HPDE6-E6E7 (cell line): ENCODE results near the gene ZNF609.
"Not testable (repeated sequence)": the region's sequence is repeated elsewhere in the genome, so short reads cannot be mapped to it uniquely, and the experiment has no call there.

ENCODE experiments used
- DNase-seq: peaks from one replicate; pipeline ENCODE4 v3.0.0; 2011; ENCODE audit warnings: missing footprints; ENCODE audit errors: extremely low spot score

Gene ZNF609

DNA sequence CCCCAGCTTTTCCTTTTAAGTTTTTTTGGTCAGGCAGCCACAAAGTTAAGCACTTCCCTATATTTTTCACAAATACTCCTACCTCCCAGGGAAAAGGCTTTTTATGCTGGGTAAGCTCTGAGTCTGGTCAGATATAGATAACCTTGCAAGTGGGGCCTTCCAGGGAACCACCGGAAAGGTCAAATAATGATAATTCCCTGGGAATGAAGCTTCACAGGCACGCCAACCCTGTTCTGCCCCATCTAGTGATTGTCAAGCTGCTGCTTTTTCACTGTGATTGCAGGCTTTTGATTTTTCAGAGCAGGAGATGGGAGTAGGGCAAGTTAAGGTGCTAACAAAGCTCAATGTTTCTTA is 121.0 kb downstream of the ZNF609 start:
- DNase-seq, result no peak

DNA sequence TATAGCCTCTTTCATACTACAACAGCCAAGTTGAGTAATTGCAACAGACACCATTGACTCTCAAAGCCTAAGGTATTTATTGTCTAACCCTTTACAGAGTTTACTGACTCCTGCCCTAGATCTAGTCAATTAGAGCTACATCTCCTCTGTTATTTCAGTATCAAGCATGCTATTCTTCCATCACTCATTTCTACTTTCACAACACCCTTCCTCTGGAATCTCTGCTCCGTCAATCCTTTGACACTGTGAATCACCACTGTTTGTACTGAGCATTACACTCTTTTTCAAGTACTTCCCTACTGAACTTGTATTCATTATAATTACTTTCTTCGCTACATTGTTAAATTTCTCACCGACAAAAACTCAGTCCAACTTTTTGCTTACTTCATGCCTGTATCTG is 121.8 kb downstream of the ZNF609 start:
- no peak for DNase-seq

GRCh38 chr15:64583519-64583918 is 123.1 kb downstream of the ZNF609 start:
- no peak for DNase-seq

GRCh38 chr15:64583983-64584382 is 123.6 kb downstream of the ZNF609 start:
- DNase-seq, result no peak

- DNase-seq, result no peak
Measured at GRCh38 chr15:64586259-64586870, 126.0 kb downstream of the ZNF609 start.

DNA sequence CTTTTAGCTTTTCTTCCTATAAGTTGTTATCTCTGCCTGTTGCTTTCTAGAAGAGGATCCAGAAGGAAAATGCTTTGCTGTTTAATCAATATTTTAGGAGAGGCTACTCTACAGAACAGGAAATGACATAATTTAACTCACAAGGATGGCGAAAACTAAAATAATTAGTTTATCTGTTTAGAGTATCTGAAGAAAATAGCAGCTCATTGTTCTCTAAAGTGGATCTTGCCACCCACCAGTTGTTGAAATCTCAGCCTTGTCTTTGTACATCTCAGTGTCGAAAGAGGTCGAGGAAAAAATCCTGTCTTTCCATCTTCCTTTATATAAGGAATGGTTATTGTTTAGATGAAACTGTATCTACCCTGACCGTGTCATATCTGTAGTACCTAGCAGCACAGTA is 126.6 kb downstream of the ZNF609 start:
- no peak for DNase-seq

DNA sequence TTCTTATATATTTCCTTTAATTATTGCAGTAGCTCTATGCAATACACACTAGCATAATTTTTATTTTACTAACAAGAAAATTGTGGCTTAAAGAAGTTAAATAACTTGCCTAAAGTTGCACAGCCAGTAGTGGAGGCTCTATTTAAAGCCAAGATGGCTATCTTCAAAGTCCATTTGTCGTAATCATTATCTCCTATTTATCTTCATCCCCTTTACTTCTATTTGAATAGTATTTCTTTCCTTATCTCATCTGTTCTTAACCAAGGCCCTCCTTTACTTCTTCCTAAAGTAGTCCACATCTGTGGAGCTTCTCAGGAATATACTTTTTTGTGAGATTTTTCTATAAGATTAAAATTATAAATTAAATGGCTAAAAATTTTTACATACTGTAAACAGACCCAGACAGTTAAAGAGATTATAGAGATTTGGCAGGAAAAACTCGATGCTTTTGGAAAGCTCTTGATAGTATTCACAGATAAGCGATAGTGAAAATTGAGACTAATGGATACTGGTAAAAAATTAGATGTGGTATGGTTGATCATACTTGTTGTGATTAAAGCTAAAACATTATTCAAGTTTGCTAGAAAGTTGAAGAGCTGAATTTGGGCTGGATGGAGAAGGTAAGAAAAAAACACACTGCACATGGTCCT is 129.2 kb downstream of the ZNF609 start:
- no peak for DNase-seq

GRCh38 chr15:64592845-64593244 is 132.5 kb downstream of the ZNF609 start:
- DNase-seq, result not testable (repeated sequence)

DNA sequence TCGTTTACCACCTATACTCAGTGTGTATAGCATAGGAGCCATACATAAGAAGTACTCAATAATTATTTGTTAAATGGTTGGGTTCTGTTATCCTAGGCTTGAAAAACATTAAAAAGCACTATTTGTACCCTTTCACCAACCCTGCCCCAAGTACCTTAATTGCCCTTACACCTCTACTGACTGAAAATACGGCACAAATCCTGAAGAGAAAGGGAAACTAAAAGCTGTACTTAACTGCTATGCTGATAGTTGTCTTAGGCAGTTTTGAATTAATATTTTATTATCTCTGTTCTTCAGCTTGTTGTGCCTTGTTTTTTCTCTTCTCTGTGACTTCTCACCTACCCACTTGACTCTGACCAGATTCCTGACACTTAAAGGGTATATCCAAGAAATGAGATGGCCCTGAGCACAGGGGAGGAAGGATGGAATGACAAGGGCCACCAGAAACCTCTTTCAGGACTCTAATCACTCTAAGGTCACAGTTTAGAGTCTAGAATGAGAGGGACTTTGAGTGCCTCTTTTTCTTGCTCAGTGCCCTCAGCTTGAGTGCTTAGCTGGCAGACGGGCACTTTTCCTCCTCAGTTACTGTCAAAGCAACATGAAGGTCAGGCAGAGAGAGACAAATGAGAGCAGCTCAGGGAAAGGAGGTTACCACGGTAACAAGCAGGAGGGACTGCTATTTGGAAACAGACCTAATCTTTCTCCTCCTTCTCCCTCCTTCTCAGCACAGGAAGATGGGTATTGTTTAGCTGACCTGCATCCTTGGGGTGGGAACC is 136.5 kb downstream of the ZNF609 start:
- DNase-seq, result no peak

- no peak for DNase-seq
Measured at GRCh38 chr15:64597477-64597822, 137.1 kb downstream of the ZNF609 start.

DNA sequence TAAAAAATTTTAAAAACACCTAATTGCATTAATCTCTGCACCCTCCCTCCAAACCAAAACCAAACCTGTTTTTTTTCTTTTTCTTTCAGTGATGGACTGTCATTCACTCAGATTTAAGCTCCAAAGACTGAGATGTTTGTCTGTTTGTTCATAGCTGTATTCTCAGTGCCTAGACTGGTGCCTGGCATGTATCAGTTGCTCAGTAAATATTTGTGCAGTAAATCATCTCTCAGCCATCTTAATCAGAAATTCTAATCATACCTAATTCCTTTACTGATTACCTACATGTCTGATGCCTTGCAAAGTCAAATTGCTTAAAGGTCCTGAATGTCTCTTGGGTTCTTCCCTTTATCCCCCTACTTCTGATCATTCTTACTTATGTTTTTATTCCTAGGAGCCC is 138.8 kb downstream of the ZNF609 start:
- DNase-seq, result no peak

- no peak for DNase-seq
Measured at GRCh38 chr15:64599716-64600115, 139.3 kb downstream of the ZNF609 start.

DNA sequence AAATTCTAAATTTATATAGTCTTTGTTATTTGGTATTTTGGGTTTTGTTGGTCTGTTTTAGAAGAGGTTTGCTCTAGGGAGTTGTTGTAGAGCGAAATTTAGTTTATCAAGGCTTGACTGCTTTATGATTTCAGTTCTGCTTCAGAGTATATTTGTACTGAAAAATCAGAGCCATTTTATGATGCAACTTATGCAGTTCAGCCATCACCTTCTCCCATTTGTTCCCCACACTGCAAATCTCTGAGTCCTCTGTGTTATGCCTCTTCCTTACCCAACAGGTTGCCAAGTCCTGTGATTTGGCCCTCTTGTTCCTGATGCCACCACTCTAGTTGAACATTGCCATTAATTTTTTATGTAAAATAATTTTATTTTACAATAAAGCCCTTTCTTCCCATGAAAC is 140.4 kb downstream of the ZNF609 start:
- no peak for DNase-seq

- DNase-seq, result no peak
Measured at GRCh38 chr15:64604319-64604718, 143.9 kb downstream of the ZNF609 start.

- not testable (repeated sequence) for DNase-seq
Measured at GRCh38 chr15:64607416-64607815, 147.0 kb downstream of the ZNF609 start.

- no peak for DNase-seq
Measured at GRCh38 chr15:64610257-64610919, 150.0 kb downstream of the ZNF609 start.

DNA sequence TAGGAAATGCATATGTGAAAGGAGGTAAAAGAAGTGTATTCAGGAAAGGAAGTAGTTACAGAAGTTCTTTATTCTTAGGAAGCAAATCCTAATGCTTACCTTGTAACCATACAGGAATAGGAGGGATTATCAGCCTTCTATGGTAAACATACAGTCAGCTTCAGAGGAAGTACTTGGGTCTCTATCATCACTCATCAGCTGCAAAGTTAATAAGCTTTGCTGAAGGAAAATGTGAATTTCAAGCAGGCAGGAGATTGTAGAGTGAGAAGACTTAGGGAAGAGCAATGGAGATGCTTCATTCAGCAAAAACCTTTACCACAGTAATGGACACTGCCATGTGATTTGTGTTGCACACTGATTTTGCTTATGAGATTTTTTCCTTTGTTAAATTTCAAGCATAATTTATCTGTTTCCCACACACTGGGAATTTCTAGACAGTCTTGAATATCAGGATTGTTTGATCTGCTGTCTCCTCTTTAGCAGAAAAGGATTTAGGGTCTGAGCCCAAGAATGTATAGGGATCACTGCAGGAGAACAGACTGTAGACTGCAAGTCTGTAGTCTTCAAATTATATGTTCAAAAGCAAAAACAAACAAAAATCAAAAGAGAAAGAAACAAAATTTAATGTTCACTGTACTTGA is 150.8 kb downstream of the ZNF609 start:
- no peak for DNase-seq

DNA sequence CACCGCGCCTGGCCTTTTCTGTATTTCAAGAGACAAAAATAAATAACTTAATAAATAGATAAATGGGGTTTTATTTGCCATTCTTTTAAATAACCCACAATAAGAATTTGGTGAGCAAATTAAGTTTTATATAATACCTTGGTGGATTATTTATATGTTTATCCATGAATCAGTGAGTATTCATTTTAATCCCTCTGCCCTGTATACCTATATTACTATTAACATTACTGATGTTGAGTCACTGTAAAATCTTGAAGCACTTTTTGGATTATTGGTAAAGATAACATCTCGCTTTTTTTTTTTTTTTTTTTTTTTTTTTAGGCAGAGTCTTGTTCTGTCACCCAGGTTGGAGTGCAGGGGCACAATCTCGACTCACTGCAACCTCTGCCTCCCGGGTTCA is 154.1 kb downstream of the ZNF609 start:
- DNase-seq, result no peak

- no peak for DNase-seq
Measured at GRCh38 chr15:64617727-64618126, 157.3 kb downstream of the ZNF609 start.

DNA sequence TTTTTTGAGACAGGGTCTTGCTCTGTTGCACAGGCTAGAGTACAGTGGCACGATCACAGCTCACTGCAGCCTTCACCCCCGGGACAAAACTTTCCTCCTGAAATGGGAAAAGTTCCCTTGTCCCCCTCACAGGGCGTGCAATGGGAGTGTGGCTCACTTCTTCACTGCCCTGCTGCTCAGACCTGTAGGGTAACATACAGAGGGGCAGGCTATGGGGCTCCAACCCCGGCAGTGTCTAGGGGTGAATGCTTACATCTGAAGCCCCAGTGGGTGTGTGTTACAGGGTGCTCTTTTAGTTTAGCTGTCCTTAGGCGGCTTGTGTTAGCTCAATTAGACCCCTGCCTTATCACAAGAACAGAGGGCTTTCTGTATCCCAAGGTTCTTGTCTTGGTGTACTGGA is 157.8 kb downstream of the ZNF609 start:
- DNase-seq, result no peak

DNA sequence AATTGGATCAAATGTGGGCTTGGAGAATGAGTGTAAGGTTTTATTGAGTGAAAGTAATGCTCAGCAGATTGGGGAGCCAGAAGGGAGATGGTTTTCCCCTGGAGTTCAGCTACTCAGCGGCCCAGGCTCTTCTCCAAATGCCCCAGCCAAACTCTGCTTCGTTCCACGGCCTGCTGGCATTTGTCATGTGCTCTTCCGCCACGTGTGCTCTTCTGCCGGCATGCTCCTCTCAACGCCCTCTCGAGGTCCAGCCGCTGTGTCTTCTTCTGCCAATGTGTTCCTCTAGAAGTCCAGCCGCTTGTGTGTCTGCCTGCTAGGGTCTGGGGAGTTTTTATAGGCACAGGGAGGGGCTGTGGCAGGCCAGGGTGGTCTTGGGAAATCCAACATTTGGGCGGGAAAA is 158.2 kb downstream of the ZNF609 start:
- no peak for DNase-seq
